T follicular helper cell (primary cell): ENCODE results near the gene CAMK2A.

ENCODE experiments used
- DNase-seq: peaks from one replicate; pipeline ENCODE4 v3.0.0-alpha.2; 2020; ENCODE audit warnings: low read depth

CAMK2A gene

DNA sequence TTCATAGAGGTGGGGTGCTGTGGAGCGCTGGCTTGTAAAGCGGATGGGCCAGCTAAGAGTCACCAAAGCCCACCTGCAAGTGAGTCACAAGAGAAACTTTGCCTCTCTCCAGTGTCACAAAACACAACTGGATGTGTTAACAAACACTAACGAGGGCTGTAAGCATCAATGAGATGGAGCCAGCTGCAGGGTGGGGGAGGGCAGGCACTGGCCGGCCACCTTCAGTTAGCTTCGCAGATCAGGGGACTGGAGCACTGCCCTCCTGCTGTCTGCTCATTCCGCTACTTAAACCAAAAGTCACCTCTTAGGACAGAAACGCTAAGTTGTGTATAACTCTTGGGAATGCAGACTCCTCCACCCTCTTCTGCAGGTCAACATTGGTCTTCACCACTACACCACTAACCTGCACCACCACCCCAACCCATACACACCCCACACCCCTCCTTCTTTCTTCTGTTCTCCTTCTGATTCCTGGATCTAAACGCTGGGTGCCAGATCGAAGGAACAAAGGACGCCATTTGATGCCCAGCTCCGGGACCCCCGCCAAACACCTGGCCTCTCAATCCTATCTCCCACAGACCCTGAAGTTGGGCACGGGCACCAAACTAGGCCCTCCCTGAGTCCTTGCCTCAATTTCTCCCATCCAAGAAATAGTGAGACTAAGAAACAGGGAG lies 11.1 kb upstream of the CAMK2A start:
- DNase-seq: no peak

DNA sequence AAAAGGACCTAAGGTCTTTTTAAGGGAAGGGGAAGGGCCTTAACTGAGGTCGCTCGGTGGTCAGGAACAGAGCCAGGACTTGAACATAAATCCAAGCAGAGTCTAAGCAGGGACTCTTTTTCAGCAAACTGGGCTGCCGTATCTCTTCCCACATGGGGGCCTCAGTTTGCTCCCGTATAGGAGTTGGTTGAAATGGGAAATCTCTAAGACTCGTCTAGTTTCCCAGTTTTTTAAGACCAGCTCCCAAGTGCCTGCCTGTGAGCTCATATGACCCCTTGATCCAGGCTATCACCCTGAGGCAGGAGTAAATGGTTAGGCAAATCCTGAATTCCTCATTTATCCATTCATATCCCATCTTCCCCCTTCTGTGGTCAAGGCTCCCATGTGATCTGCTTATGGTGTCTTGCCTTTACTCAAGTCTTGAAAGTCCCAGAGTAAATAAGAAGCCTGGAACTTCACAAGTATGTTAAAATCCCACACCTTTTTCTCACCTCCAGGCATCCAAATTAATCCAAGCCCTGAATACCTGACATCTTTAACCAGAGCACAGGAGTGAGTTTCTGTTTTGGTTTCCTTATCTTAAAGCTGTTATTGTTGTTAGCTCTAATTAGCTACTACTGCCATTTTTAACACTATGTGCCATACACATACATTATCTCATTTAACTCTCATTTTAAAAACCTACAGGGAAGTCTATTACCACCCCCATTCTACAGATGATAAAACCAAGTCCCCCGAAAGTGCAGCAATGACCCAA lies 10.2 kb upstream of the CAMK2A start:
- no peak for DNase-seq

DNA sequence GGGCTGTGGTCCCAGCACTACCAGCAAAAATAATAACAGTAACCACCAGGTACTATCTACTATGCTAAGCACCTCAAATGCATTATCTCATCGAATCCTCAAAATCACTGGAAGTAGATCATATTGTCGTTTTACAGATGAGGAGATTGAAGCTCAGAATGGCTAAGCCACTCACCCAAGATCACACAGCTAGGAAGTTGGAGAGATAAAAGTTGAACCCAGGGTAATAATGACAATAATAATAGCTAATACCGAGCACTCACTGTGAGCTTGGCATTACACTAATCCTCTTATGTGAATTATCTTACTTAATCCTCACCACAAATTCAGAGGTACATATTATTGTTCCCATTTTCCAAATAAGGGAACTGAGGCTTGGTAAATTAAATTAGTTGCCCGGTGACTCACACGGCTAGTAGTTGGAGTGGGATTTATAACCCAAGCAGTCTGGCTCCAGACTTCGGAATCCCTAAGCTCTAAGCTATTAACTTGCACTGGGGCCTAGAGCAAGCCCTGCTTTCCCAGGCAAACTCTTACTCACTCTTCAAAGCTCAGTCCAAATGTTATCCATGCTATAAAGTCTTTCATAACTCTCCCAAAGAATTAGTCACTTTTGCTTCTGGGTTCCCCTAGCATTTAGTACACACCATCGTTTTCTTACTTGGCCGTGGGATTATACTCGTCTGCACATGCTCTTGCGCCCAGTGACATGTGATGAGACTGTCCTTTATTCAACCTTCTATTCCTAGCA lies 9.3 kb upstream of the CAMK2A start:
- DNase-seq: no peak

DNA sequence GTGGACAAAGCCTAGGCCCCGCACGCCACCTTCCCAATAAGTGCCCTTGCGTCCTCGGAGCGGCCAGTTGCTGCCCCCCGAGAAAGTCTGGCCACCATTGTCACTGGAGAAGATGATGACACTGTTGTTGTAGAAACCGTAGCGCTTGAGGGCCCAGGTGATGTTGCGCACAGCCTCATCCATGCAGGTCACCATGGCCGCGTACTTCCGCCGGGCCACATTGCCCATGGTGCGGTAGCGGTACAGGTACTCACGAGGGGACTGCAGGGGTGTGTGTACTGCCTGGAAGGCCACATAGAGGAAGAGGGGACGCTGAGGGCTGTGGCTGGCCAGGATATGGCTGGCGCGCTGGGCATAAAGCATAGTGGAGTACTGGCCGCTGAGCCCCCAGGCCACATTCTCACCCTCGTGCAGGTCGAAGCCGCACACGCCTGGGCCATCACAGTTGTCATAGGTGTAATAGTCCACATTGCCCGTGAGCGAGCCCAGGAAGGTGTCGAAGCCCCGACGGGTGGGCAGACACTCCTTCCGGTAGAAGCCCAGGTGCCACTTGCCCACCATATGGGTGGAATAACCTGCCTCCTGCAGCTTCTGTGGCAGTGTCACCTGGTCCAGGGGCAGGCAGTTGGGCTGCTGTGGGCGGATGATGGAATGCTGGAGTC lies 8.5 kb upstream of the CAMK2A start:
- DNase-seq: no peak

DNA sequence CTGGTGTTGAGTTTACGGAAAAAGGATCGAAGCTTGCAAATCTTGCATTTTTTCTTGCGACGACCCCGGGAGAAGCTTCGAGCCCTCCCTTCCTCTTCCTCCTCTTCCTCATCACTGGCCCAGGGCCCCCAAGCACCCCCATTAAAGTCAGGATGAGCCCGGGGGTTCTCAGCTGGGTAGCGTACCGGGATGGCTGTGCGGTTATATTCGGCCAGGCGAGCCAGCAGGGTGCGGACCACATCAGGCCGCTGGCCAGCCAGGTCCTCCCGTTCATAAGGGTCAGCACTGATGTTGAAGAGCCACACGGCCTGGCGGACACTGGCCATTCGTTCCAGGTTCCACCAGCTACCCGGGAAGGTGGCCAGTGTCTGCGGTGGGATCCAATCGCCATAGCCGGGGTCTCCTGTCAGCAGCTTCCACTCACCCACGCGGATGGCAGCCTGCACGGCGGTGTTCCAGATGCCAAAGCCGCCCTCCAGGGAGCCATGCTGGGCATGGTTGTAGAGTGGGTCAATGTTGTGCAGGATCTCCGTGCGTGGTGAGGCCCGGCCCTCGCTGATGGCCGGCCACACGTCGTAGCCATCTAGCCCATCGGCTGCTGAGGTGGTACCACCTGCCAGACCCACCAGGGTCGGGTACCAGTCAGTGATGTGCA lies 7.8 kb upstream of the CAMK2A start:
- DNase-seq: no peak

DNA sequence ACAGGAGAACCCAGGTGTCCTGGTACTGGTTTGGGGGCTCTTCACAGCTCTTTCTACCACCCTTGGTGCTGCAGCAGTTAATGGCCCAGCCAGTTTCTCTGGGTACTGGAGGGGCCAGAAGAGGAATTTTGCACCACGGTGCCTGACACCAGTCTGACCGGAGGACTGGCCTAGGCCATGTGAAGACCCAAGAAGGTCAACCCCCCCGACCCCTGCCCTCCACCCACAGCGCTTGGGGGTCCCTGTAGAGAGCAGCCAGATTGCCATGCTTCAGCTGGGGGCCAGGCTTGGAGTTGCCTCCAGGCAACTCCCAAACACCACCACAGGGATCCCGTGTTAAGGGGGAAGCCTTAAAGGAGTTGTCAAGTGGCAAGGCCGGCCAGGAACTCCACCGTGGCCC lies 6.9 kb upstream of the CAMK2A start:
- DNase-seq: no peak

DNA sequence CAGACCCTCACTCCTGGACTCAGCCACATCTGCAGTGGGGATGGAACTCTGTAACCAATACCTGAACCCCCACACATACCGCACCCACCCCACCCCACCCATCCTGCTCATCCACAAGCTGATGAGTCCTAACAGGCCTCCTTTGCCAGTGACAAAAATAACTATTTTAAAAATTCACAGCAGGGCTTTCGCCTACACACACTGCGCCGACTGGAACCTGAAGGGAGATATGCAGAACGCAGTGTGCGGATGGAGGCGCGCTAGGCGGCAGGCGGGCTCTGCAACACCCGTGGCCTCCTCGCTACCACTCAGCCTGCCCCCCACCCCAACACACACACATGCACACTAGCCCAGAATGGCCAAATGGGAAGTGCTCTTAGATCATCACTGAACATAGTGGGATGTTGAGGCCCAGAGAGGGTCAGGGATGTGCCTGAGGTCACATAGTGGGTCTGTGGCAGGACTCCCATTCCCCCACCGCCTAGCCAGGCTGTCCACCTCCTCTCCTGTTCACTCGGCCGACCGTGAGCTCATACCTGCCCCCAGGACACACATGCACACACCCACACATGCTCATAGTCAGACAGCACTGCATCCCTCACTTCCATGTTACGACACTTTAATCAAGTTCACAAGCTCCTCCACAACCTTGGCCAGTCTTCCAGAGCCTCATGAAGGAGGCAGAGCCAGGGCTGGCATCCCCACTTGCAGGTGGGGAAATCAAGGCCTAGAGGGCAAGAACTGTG lies 6.3 kb upstream of the CAMK2A start:
- DNase-seq: no peak

DNA sequence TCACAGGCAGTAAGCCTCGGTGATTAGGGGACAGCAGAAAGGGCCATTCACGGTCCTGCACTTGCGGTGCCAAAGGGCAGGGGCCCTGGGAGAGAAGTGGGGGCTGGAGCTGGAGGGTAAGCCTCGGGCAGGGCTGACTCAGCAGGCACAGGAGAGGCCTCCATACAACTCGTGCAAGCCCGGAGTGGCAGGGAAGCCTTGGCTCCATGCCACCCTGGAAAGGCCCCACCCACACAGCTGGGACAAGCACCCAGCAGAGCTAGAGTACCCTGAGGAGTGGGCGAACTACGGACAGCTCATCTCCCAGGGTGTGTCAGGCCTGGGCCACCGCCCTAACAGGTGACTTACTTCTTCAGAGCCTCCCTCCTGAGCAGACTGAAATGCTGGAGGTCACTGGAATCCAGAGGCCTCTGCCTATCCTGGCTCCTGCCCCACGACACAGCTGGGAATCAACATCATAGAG lies 5.6 kb upstream of the CAMK2A start:
- no peak for DNase-seq

DNA sequence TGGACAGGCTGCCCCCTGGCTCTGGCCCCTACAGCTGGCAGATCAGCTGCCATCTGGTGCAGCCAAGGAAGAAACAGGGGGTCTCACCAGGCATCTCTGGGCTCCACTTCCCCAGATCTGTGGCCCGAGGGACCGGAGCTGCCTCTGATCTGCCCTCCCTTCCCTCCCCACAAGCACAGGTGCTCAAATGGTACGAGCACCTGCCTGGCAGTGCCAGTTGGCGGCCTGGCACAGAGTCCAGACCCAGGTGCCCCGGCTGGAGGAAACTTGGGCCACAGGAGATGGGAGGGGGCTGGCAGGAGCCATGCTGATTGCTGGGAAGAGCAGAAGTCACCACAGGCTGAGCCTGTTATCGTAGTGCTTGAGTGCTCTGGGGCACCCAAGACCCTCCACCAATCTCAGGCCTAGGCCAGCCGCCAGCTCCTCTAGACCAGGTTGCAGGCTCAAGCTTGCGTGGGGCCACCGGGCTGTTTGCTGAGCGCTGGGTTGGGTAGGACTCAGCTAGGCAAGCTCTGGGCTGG lies 5.0 kb upstream of the CAMK2A start:
- no peak for DNase-seq

DNA sequence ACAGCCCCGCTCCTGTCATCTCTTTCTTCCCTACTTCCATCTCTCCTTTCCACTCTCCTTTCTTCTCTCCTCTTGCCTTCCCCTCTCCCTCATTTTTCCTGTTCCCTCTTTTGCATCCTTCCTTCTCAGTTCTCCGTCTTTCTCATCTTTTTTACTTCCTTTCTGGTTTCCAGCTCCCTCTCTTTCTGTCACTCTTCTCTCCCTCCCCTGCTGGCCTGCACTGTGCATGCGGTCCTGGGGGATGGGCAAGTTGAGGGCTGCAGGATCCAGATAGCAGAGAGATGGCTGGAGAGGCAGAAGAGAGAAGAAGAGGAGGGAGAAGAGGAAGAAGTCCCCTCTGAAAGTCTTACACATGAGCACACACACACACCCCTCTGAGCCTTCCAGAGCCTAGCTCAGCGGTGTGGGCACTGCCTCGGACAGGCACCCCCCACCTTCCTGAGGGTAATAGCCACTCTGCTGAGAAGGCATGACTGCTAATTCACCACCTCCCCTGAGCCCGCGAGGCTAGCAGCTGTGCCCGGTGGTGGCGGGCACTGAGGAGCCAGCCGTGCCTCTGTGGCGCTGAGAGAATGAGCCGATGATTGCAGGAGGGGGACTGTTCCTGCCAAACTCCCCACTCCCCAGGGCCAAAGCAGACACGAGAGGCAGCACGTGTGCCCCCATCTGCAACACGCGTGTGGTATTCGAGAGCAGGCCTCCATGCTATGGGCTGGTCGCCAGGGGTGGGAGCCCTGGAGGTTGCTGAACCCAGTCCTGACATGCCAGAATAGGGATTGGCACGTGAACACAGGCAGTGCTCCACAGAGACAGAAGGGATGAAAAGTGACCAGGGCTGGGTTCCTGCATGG lies 3.7 kb upstream of the CAMK2A start:
- DNase-seq: no peak

DNA sequence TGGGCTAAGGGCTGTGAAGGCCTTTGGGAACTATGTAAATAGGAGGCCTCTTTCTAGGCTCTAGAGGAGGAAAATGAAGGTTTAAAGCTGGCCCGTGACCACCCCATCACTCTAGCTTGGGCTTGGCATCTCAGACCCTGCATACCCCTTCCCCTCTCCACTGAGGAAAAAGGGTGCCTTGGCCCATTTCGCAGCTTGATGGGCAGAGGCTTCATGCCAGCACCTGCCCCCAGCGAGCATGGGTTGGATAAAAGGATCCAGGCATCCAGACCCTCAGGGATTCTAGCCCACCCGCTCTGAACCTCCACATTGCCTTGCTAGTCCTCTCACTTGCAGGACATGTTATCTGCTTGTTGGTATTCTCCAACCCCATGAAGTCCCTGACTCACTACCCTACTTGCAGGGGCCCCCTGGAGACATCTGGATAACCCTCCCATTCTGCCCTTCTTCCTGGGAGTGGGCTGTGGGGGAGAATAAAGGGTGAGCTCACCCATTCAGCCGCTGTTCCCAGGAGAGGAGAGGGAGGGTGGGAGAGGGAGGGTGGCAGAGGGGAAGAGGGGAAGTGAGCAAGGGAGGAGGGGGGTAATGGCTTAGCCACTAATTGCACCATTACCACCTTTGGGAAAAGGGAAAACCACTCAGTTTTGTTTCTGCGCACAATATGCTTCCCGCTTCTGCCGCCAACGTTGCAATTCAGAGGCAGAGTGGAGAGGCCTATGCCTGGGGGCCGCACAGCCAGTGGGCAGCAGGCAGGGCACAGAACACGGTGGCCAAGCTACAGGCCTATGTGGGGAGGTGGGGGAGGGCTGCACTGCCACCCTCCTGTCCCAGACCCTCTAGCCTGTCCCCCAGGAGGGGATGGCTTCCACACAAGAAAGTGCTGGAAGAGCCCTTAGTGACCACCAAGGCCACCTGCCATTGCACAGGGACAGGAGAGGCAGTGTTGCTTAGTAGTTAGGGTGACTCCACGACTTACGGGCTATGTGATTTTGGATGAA lies 2.1 kb upstream of the CAMK2A start:
- DNase-seq: no peak

DNA sequence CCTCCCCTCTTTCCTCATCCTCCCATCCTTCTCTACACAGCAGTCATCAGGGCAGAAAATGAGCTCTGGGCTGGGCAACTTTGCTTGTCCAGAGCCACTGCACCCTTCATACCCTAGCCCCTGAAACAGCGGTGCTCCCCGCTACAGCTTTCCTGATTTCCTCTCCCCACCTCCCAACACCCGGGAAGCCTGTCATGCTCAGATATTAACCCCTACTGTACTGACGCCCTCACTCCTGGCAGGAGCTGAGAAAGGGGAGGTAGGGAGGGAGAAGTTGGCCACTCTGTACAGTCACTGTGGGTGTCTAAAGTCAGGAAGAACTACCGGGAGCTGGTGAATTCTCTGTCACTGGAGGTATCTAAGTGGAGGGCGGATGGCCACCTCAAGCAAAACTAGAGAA lies 782 bp downstream of the CAMK2A start:
- DNase-seq: no peak

DNA sequence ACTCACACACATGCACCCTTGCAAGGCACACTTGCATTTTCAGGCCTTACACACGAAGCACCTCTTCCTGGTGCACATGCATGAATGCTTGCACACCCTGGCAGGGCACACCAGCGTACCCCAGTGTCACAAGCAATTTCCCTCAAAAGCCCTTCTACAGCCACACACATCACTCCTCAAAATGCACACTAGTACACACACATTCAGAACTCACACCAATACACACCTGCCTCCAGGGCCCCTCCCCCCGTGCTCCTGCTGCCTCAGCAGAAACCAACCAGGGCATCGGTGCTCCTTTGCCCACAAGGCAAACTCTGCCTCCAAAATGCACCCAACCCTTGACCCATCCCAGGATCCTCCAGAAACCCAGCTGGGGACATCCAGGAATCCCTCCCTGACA lies 1.2 kb downstream of the CAMK2A start:
- DNase-seq: no peak

DNA sequence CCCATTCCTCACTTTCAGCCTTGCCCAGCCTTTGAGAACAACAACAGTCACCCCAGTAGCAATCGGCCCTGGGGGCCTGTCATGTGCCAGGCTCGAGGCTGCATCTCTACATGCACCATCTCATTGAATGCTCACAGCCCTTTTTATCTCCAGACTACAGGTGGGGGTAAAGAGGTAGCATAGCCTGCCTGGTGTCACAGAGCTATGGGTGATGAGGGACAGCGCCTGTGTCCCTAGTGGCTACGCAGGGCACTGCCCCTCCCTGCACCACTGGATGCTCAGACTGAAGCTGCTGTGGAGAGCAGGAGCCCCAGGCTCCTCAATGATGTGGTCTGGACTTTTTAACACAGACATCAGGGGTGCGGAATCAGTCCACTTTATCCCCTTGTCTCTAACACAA lies 2.8 kb downstream of the CAMK2A start:
- no peak for DNase-seq

DNA sequence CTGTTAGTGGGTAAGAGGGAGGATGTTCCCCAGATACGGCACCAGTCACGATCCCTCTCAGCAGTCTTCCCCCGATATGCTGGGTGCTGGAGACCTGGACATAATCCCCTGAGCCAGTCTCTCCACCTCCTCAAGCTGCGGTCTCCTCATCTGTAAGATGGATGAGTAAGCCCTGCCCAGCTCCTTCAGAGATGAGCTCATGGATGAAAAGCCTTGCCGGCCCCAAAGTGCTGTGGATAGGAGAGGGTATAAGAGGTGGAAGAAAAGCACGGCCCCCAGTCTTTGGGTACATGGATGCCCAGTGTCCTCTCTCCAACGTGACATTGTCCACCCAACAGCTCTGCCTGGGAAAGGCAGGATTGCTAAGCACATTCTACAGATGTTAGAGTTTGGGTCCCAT lies 4.5 kb downstream of the CAMK2A start:
- DNase-seq: no peak

DNA sequence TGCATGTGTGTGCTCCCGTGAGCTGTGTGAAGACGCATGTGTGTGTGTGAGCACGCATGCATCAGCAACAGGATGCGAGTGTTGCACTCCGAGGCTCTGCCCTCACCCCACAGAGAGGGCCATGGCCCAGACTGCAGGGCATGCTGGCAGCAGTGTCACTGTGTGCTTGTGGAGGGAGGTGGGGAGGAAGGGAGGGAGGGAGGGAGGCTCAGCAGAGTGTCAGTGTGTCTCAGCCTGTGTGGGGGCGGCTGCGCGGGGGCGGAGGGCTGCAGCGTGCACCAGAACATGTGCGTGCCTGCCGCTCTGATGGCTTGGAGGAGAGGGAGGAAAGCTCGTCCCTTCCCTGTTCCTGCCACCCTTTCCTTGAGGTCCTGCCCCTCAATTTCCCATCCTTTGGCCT lies 5.3 kb downstream of the CAMK2A start:
- no peak for DNase-seq

DNA sequence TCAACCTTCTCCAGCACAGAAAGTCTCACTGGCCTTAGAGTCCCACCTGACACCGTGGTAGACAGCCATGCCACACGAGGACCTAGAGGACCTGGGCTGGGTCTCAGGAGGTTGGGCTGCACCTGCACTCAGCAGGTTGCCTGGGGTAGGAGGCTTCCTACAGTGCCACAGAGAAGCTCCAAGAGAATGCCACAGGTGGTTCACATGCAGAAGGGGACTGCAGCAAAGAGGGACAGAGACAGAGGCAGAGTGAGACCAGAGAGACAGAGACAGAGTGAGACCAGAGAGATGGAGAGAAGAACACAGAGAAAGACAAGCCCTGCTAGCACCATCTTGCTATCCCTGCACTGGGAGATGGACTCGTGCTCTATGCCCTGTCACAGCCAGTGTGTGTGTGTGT lies 5.7 kb downstream of the CAMK2A start:
- no peak for DNase-seq

DNA sequence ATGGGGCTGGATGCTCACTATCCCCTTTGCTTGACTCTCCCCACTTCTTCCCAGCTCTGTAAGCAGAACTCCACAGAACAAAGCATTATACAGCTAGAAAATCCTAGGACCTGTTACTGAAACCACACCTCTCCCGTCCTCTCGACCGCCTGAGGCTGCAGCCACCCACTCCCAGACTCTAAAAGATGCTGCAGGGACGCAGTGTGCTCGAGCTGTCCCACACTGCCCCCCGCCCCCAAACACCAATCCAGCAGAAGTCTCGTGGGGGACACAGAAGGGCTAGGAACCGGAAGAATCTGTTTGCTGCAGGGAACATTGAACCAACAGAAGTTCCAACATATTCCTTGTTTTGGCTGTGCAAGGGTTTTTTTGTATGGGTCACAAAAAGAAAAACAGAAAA lies 7.6 kb downstream of the CAMK2A start:
- no peak for DNase-seq
